LNCaP clone FGC (cell line): ENCODE data around the gene TRPC3.

Experiments
- DNase-seq: peaks from one replicate; pipeline ENCODE4 v3.0.0-alpha.2; 2011; ENCODE audit warnings: low read depth
- H3K4me3 ChIP-seq: 2 replicates; pipeline ENCODE4 v1.5.1; 2011; ENCODE audit warnings: mild to moderate bottlenecking, low read depth, low read length, control low read depth
- TF ChIP-seq, protein P1 (sequence below): IDR thresholded peaks from 2 replicates; pipeline ENCODE4 v1.5.1; 2012; ENCODE audit warnings: mild to moderate bottlenecking; ENCODE audit not compliant: control insufficient read depth, insufficient read depth; ENCODE audit errors: extremely low read depth

TRPC3 gene

DNA sequence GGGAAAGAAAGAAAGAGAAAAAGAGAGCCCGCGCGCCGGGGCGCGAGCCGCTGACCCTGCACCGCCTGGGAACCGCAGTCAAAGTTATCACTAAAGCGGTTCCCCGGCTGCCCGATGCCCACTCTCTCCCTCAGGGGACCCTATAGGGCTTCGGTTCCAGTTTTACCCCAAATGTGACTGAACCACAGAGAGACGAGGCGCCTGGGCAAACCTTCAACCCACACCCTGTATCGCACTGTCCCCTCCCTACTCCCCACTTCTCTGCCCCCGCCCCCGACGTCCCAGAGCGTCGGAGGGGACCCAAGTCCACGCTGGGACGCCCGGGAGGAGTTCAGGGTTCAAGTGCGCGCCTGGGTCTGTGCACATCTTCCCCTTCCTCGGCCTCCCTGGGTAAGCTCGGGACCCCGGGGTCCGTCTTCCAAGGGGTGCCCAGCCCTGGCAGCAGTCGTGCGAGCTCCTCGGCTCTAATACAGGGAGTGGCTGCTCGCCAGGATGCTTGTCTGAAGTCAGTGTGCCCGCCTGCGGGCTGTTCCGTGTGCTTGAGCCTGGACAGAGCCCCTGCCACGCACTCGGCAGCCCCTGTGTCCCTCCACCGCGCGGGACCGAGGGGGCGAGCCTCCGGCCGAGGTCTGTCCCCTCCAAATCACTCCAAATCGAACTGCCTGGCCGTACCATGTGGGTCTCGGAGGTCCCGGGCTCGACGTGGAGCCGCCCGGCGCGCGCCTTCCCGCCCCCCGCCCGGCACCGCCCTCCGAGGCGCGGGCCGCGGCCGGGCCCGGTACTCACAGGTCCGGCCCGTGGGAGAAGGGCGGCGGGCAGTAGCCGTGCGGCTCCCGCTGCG, 960 bp downstream of the TRPC3 start:
- no peak for DNase-seq
- TF ChIP-seq, protein P1, sequence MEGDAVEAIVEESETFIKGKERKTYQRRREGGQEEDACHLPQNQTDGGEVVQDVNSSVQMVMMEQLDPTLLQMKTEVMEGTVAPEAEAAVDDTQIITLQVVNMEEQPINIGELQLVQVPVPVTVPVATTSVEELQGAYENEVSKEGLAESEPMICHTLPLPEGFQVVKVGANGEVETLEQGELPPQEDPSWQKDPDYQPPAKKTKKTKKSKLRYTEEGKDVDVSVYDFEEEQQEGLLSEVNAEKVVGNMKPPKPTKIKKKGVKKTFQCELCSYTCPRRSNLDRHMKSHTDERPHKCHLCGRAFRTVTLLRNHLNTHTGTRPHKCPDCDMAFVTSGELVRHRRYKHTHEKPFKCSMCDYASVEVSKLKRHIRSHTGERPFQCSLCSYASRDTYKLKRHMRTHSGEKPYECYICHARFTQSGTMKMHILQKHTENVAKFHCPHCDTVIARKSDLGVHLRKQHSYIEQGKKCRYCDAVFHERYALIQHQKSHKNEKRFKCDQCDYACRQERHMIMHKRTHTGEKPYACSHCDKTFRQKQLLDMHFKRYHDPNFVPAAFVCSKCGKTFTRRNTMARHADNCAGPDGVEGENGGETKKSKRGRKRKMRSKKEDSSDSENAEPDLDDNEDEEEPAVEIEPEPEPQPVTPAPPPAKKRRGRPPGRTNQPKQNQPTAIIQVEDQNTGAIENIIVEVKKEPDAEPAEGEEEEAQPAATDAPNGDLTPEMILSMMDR, result no peak
- H3K4me3 ChIP-seq, result peak overlapping the region; percentile 42

DNA sequence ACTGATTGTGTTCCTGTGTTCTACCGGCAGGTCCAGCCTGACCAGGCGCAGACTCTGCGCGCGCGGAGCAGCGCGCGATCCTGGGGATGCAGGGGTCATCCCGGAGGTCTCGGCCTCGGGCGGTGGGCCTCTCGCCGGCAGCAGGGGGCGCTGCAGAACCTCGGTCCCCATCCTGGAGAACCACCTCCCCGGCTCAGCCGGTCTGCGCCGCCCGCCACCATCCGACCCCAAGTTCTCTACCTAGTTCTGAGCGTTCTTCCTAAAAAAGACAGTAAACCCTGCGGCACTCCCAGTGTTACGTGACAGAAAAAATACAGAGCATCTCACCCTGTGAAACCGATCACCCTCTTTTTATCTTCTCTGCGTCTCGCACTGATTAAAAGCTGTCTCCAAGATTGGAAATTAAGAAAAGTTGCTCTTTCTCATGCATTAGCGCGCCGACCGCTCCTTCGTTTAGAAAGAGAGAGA, 1.6 kb downstream of the TRPC3 start:
- no peak for DNase-seq
- peak overlapping the region; percentile 42 for H3K4me3 ChIP-seq
- TF ChIP-seq, protein P1, result peak; percentile 50

DNA sequence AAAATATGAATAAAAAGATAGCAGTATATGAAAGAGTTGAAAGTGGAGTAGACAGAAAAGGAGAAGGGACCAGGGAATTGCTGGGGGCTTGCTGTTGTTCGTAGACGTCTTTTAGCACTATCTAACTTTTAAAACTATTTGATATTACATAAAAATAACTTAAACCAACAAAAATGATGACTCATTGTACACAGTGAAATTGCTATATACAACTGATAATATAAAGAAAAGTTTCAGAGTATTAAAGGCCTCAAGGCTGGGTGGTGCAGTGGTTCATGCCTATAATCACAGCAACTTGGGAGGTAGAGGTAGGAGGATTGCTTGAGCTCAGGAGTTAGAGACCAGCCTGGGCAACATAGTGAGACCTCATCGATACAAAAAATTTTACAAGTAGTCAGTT, 5.2 kb downstream of the TRPC3 start:
- no peak for DNase-seq
- TF ChIP-seq, protein P1, result no peak
- no peak overlapping the region for H3K4me3 ChIP-seq

DNA sequence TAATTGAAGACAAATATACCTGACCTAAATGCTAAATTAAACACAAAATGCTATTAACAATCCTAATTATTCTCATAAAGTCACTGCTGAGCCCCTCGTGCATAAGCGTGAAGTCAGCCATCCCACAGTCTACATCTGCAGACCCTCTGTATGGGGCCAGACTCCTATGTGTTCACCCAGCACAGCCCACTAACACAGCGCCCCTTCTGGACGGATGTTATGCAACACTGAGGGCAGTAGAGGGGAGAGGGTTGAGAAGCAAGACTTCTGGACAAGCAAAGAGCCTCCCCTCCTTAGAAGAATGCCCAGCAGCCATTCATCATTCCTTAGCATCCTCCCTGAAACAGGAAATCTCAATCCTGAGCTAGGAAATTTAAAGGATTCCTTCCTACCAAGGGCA, 7.9 kb downstream of the TRPC3 start:
- TF ChIP-seq, protein P1, result 0 out of 2 replicates have a peak, but pooled peaks have one; percentile 25
- no peak overlapping the region for H3K4me3 ChIP-seq
- no peak for DNase-seq

DNA sequence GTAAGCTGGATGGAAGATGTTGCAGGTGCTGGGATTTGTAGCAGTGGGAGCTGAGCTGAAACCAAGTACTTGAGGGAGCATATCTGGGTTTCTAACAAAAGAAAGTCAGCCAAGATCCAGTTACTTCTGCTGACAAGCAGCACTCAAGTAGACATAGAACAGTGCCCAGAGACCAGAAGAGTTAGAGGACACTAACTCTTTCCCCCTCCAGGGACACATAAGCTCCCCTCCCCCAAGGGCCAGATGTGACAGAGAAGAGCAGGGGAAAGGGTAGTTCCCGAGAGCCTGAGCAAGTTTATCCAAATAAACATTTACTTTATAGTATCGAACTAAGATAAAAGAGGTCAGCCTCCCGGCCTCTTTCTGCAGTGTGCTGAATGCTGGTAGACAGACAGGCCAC, 12.2 kb downstream of the TRPC3 start:
- DNase-seq, result no peak
- no peak overlapping the region for H3K4me3 ChIP-seq
- TF ChIP-seq, protein P1, result no peak

DNA sequence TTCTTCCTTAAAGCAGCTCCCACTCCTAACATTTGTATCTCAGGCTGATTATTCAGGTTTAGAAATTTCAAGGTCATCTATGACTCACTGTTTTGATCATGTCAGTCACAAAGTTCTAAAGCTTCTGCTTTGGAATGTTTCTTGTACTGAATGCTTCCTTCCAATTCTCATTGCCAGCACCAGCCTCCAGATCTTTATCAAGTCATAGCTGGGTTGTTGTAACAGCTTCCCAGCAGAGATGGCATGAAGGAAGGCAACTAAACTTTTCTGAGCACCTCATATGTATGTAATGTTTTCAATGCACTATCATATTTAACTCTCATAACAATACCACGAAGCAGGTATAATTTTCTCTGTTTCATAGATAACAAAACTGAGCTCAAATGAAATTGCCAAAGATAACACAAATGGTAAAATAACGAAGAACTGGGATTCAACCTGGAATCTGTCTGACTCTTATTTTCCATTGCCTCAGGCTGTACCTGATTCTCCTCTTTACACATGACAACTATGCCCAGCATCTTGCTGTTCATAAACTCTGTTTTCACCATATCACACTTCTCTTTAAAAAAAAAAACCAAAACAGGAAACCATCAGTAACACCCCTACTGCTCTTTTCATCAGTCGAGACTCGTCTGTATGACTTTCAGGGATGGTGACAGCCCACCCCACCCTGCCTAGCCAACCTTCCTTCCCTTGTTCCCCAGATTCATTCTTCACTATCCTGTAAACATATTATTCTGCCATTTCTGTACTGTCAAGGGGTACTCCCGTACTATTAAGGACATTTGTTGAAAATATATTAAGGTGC, 13.4 kb downstream of the TRPC3 start:
- DNase-seq, result no peak
- no peak overlapping the region for H3K4me3 ChIP-seq
- TF ChIP-seq, protein P1, result no peak
